Measurements from ENCODE around the gene MAP2K7.
"Not testable (repeated sequence)": the region's sequence is repeated elsewhere in the genome, so short reads cannot be mapped to it uniquely, and the experiment has no call there.

Gene MAP2K7

GRCh38 chr19:7942981-7943443 lies 39.3 kb downstream of the MAP2K7 start:
- no peak for DNase-seq
- peaks cover 12 to 16% of the 10 kb centered on the region in 2 donors for H3K36me3 Mint-ChIP-seq
- H3K27me3 Mint-ChIP-seq: no peaks in the 10 kb centered on the region
- H3K4me1 Mint-ChIP-seq: peaks cover 17 to 50% of the 10 kb centered on the region in 2 donors
- H3K4me3 Mint-ChIP-seq: peak overlapping the region; percentile 91 to 92
- ATAC-seq (replicated peaks): peak; percentile 23 to 28
- no peaks in the 10 kb centered on the region for H3K9me3 Mint-ChIP-seq
- H3K27ac Mint-ChIP-seq: peak overlapping the region; percentile 99

GRCh38 chr19:7943444-7944176 lies 39.9 kb downstream of the MAP2K7 start, which contains the start of gene TIMM44:
TIMM44 (minus strand) TSS chr19:7943666; CDS start chr19:7943651, 15 bp downstream.
- Mint-ChIP-seq H3K27ac (peak within 1 kb of the TSS; percentile 99), H3K4me3 (peak within 1 kb of the TSS; percentile 91 to 92), H3K36me3 (peaks cover 12 to 15% of the 10 kb centered on the region in 2 donors), H3K4me1 (peaks cover 17 to 50% of the 10 kb centered on the region in 2 donors), H3K27me3 (no peaks in the 10 kb centered on the region), H3K9me3 (no peaks in the 10 kb centered on the region)
- DNase-seq (peak; percentile 99), ATAC-seq (replicated peaks) (peak; percentile 97)

- H3K4me3 Mint-ChIP-seq: peak overlapping the region; percentile 91 to 92
- H3K4me1 Mint-ChIP-seq: peaks cover 14 to 45% of the 10 kb centered on the region in 2 donors
- no peaks in the 10 kb centered on the region for H3K9me3 Mint-ChIP-seq
- peaks cover 8 to 15% of the 10 kb centered on the region in 2 donors for H3K36me3 Mint-ChIP-seq
- DNase-seq (peak; percentile 82), ATAC-seq (replicated peaks) (peak; percentile 57 to 63)
- no peaks in the 10 kb centered on the region for H3K27me3 Mint-ChIP-seq
- peak overlapping the region; percentile 99 for H3K27ac Mint-ChIP-seq
These were observed 40.6 kb downstream of the MAP2K7 start for GRCh38 chr19:7944177-7944761.

- no peaks in the 10 kb centered on the region for H3K9me3 Mint-ChIP-seq
- ATAC-seq (replicated peaks) (no peak), DNase-seq (no peak)
- peaks cover 9 to 28% of the 10 kb centered on the region in 2 donors for H3K4me1 Mint-ChIP-seq
- H3K4me3 Mint-ChIP-seq: no peak overlapping the region
- no peak overlapping the region for H3K27ac Mint-ChIP-seq
- H3K27me3 Mint-ChIP-seq: no peaks in the 10 kb centered on the region
- H3K36me3 Mint-ChIP-seq: peaks cover 0 to 4% of the 10 kb centered on the region in 2 donors
These were observed 44.3 kb downstream of the MAP2K7 start for GRCh38 chr19:7947939-7948338.

- Mint-ChIP-seq H3K27ac (no peak overlapping the region), H3K4me3 (no peak overlapping the region), H3K4me1 (peaks cover 0 to 5% of the 10 kb centered on the region in 2 donors), H3K27me3 (no peaks in the 10 kb centered on the region), H3K9me3 (no peaks in the 10 kb centered on the region), H3K36me3 (peaks cover 11 to 14% of the 10 kb centered on the region in 2 donors)
- ATAC-seq (replicated peaks) (no peak), DNase-seq (no peak)
These were observed 49.4 kb downstream of the MAP2K7 start for GRCh38 chr19:7953060-7953459.

- no peaks in the 10 kb centered on the region for H3K27me3 Mint-ChIP-seq
- DNase-seq: no peak
- H3K27ac Mint-ChIP-seq: peak overlapping the region; percentile 17
- peaks cover 0 to 5% of the 10 kb centered on the region in 2 donors for H3K4me1 Mint-ChIP-seq
- H3K4me3 Mint-ChIP-seq: no peak overlapping the region
- peaks cover 13 to 18% of the 10 kb centered on the region in 2 donors for H3K36me3 Mint-ChIP-seq
- H3K9me3 Mint-ChIP-seq: no peaks in the 10 kb centered on the region
- no peak for ATAC-seq (replicated peaks)
These were observed 49.9 kb downstream of the MAP2K7 start for GRCh38 chr19:7953576-7953975.

- H3K9me3 Mint-ChIP-seq: no peaks in the 10 kb centered on the region
- ATAC-seq (replicated peaks): no peak
- peaks cover 0 to 5% of the 10 kb centered on the region in 2 donors for H3K4me1 Mint-ChIP-seq
- peaks cover 16 to 18% of the 10 kb centered on the region in 2 donors for H3K36me3 Mint-ChIP-seq
- no peak overlapping the region for H3K27ac Mint-ChIP-seq
- H3K27me3 Mint-ChIP-seq: no peaks in the 10 kb centered on the region
- no peak overlapping the region for H3K4me3 Mint-ChIP-seq
- DNase-seq: no peak
These were observed 52.0 kb downstream of the MAP2K7 start for GRCh38 chr19:7955696-7956095.

- Mint-ChIP-seq H3K9me3 (no peaks in the 10 kb centered on the region), H3K27ac (no peak overlapping the region), H3K36me3 (peaks cover 20 to 31% of the 10 kb centered on the region in 2 donors), H3K27me3 (no peaks in the 10 kb centered on the region), H3K4me3 (no peak overlapping the region), H3K4me1 (peaks cover 0 to 3% of the 10 kb centered on the region in 2 donors)
- no peak for ATAC-seq (replicated peaks)
- DNase-seq: no peak
These were observed 55.5 kb downstream of the MAP2K7 start for GRCh38 chr19:7959211-7959610.

GRCh38 chr19:7961082-7961481 lies 57.4 kb downstream of the MAP2K7 start:
- not testable (repeated sequence) for H3K4me1 Mint-ChIP-seq; ATAC-seq (replicated peaks); H3K27me3 Mint-ChIP-seq; H3K27ac Mint-ChIP-seq; DNase-seq; H3K9me3 Mint-ChIP-seq; H3K4me3 Mint-ChIP-seq
- peaks cover 25 to 38% of the 10 kb centered on the region in 2 donors for H3K36me3 Mint-ChIP-seq

GRCh38 chr19:7961920-7962626 lies 58.4 kb downstream of the MAP2K7 start:
- no peak for ATAC-seq (replicated peaks)
- Mint-ChIP-seq H3K36me3 (peaks cover 27 to 43% of the 10 kb centered on the region in 2 donors), H3K4me3 (no peak overlapping the region), H3K4me1 (no peaks in the 10 kb centered on the region), H3K27me3 (no peaks in the 10 kb centered on the region), H3K9me3 (no peaks in the 10 kb centered on the region), H3K27ac (no peak overlapping the region)
- no peak for DNase-seq

GRCh38 chr19:7962644-7963268 lies 59.1 kb downstream of the MAP2K7 start:
- Mint-ChIP-seq H3K4me1 (no peaks in the 10 kb centered on the region), H3K4me3 (no peak overlapping the region), H3K27ac (no peak overlapping the region), H3K9me3 (no peaks in the 10 kb centered on the region), H3K27me3 (no peaks in the 10 kb centered on the region), H3K36me3 (peaks cover 28 to 45% of the 10 kb centered on the region in 2 donors)
- no peak for DNase-seq
- ATAC-seq (replicated peaks): no peak

GRCh38 chr19:7963566-7963965 lies 59.9 kb downstream of the MAP2K7 start:
- Mint-ChIP-seq H3K9me3 (no peaks in the 10 kb centered on the region), H3K4me1 (no peaks in the 10 kb centered on the region), H3K27ac (no peak overlapping the region), H3K27me3 (no peaks in the 10 kb centered on the region), H3K4me3 (no peak overlapping the region), H3K36me3 (peaks cover 26 to 43% of the 10 kb centered on the region in 2 donors)
- ATAC-seq (replicated peaks): no peak
- DNase-seq: no peak

Measured in stimulated activated naive B cell treated with anti-CD40 and anti-IgM and Interleukin-4, amounts not matched to agents 10 μg/mL and 1 μg/mL and 100 μg/mL, for 72 hours (primary cell).